Measurements from ENCODE around the gene HS3ST5.

GRCh38 chr6:114062199-114062598 lies 280.6 kb downstream of the HS3ST5 start:
- TF ChIP-seq CTCF (IDR thresholded peaks at IDR 0.05): no peak
- TF ChIP-seq POLR2A (IDR thresholded peaks at IDR 0.05): no peak
